Muscle of leg (tissue), 16 donors: Measurements from ENCODE around the gene NBPF11. TPM values are rescaled to one million over a fixed set of nuclear protein-coding genes. Genes with fewer than 3 reads are reported as not detected.
A peak's percentile ranks its signal among the peaks of the same experiment; 100 is the strongest.
"Not testable (repeated sequence)": the region's sequence is repeated elsewhere in the genome, so short reads cannot be mapped to it uniquely, and the experiment has no call there.

Experiments
- DNase-seq: peaks from one replicate; pipeline ENCODE4 v3.0.0; 2013
- H3K27ac ChIP-seq: one replicate; pipeline ENCODE4 v1.5.1; 2013; ENCODE audit warnings: mild to moderate bottlenecking, low read length, control low read depth
- H3K27me3 ChIP-seq: one replicate; pipeline ENCODE4 v1.6.1; 2013; ENCODE audit warnings: low read length; ENCODE audit not compliant: control insufficient read depth, insufficient read depth
- H3K36me3 ChIP-seq: one replicate; pipeline ENCODE4 v1.6.1; 2013; ENCODE audit warnings: low read length; ENCODE audit not compliant: control insufficient read depth, insufficient read depth
- H3K4me1 ChIP-seq: one replicate; pipeline ENCODE4 v1.6.1; 2013; ENCODE audit warnings: low read length; ENCODE audit not compliant: control insufficient read depth, insufficient read depth
- H3K4me3 ChIP-seq: one replicate; pipeline ENCODE4 v1.5.1; 2013; ENCODE audit warnings: low read length, control low read depth
- H3K9me3 ChIP-seq: replicated peaks from 2 replicates; pipeline ENCODE4 v1.6.1; 2013; ENCODE audit warnings: low read depth, low read length; ENCODE audit not compliant: control insufficient read depth
- WGBS: methylation state at CpG from one replicate; pipeline ENCODE4 v1.1.5; 2013; ENCODE audit warnings: missing lambda C conversion rate; ENCODE audit not compliant: insufficient coverage; 5-methylcytosine and 5-hydroxymethylcytosine counted together
- long read RNA-seq, 11 donors: transcript quantifications; one replicate each; lab custom pipeline, GENCODE V29; 2026
- polyA plus RNA-seq, 8 donors: library from polyadenylated mRNA; unstranded; fragments of 120-200 nt; gene quantifications; one replicate each; pipeline versions ENCODE4 v1.2.1 to v1.2.3, GENCODE V29; 2013; ENCODE audit warnings: inconsistent platforms in 1 of 8, low replicate concordance in 1 of 8; ENCODE audit not compliant: insufficient read length in 8 of 8, insufficient read depth in 1 of 8
- total RNA-seq: library from RNA; stranded (reverse); fragments of 120-200 nt; gene quantifications from one replicate; pipeline ENCODE4 v1.2.4, GENCODE V29; 2013

Gene NBPF11, protein sequence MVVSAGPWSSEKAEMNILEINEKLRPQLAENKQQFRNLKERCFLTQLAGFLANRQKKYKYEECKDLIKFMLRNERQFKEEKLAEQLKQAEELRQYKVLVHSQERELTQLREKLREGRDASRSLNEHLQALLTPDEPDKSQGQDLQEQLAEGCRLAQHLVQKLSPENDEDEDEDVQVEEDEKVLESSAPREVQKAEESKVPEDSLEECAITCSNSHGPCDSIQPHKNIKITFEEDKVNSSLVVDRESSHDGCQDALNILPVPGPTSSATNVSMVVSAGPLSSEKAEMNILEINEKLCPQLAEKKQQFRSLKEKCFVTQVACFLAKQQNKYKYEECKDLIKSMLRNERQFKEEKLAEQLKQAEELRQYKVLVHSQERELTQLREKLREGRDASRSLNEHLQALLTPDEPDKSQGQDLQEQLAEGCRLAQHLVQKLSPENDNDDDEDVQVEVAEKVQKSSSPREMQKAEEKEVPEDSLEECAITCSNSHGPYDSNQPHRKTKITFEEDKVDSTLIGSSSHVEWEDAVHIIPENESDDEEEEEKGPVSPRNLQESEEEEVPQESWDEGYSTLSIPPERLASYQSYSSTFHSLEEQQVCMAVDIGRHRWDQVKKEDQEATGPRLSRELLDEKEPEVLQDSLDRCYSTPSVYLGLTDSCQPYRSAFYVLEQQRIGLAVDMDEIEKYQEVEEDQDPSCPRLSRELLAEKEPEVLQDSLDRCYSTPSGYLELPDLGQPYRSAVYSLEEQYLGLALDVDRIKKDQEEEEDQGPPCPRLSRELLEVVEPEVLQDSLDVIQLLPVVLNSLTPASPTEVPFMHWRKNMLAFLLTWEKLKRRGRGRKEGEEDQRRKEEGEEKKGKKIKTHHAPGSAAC
- total RNA-seq (13.5 TPM), polyA plus RNA-seq (10 to 100 TPM; 13.3 to 25.6 (median 20.0) TPM)
- long read RNA-seq, donor 1 = 0 reads
- long read RNA-seq, donor 2 = 0 reads
- long read RNA-seq, donor 3, full-length matches to known transcripts = 1 of 1 reads
- long read RNA-seq, donor 3, partial matches to known transcripts = 0 of 1 reads
- long read RNA-seq, donor 3, other reads (novel, unspliced or antisense) = 0 of 1 reads
- long read RNA-seq, donor 4 = 0 reads
- long read RNA-seq, donor 5 = 0 reads
- long read RNA-seq, donor 6 = 0 reads
- long read RNA-seq, donor 7 = 0 reads
- long read RNA-seq, donor 8 = 0 reads
- long read RNA-seq, donor 9 = 0 reads
- long read RNA-seq, donor 10 = 0 reads
- long read RNA-seq, donor 11 = 0 reads

DNA sequence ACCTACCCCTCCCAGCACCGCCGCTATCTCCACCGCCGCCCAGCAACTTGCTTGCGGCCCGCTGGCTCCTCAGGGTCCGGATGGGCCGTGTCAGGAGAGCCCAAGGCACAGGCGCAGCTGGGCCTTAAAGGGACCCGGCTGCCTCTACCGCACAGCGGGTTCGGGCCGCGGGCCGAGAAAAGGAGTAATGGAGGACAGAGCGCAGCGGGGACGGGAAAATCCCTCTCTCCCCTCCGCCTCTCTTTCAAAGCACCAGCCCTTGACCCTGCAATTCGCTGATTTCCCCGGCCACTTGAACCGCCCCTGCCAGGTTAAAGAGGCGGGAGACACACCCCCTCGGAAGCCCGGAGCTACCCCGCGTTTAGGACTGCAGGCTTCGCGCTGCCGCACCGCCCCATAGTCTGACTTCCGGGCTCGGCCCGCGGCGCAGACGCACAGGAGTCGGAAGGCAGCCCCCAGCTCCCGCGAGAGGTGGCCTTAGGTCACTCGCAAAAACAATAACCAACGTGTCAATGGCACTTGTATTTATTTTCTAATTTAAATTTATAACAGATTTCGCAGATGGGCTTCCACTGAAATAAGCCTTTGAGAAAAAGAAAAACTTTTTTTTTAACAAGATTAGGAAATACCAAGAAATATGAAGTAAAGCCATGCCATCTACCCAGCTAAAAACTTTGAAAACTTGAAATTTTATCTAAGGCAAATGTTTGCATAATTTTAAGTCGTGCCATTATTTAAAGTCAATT lies at the start of gene NBPF11:
Gene NBPF11 (minus strand): TSS at position 371 of the 746 bp plus-strand sequence. CDS start 25,278 bp downstream, outside the sequence.
- not testable (repeated sequence) for H3K9me3 ChIP-seq, H3K36me3 ChIP-seq, H3K27me3 ChIP-seq, H3K4me1 ChIP-seq
- 0% methylated on average over 12 of the region's 45 CpGs for WGBS
- peak; percentile 90 for DNase-seq
- Histone ChIP-seq H3K27ac (peak within 1 kb of the TSS; percentile 82), H3K4me3 (peak within 1 kb of the TSS; percentile 57)

DNA sequence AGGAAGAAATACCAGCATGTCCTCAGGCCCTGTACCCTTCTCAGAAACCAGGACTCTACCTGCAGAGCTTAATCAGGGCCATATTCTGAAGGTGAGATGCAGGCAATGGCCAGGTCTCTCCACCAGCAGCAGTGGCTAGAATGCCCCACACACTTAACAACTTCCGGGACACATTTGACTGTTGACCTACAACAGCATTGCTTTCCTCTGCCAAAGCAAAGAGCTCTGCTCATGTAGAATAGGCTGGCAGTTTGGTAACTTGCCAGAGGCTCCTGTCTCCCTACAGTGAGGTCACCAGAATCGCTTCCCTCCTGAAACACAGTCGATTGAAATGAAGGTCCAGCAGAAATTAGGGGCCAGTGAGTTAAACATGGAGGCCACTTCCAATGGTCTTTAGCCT lies 45.3 kb upstream of the NBPF11 start:
- H3K4me1 ChIP-seq, H3K4me3 ChIP-seq, H3K36me3 ChIP-seq, H3K27ac ChIP-seq, H3K27me3 ChIP-seq, DNase-seq, H3K9me3 ChIP-seq: not testable (repeated sequence)
- no CpG with 5 or more reads among the region's 3 CpGs for whole genome bisulfite sequencing

DNA sequence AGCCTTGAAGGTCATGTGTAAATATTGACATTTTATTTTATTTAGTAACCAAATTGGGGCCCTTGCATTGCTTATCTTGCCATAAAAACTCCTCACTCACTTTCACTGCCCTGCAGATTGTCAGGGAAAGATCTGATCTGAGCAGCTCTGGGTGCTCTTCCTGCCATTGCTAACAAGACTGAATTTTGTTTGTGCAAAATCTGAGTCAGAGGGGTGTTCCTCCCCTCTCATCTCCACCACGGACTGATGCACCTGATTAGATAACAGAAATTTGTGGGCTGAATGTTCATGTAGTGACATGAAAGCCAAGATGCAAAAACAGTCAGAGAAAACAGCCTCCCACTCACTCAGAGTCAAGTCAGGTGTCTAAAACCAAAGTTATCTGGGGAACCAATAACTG lies 44.9 kb upstream of the NBPF11 start:
- H3K4me1 ChIP-seq, DNase-seq, H3K9me3 ChIP-seq, H3K4me3 ChIP-seq, H3K27me3 ChIP-seq, H3K27ac ChIP-seq, H3K36me3 ChIP-seq: not testable (repeated sequence)
- no CpG with 5 or more reads among the region's 1 CpG for WGBS

DNA sequence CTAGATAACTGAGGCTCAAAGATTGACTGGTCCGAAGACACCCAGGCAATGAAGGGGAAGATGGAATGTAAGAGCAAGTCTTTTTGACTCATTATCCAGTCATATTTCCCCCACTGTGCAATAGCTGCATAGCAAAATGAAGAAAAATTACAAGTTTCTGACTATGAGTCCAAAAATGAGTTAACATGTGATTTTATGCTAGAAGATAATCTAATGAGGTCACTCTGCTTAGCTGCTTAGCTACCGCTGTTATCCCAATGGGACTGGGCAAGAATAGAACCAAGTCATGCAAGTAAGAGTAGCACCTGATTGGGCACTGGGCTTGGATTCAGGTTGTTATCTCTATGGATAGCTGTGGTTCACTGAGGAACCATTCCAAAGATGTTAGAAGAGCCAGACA lies 43.0 kb upstream of the NBPF11 start:
- DNase-seq, H3K4me1 ChIP-seq, H3K36me3 ChIP-seq, H3K4me3 ChIP-seq, H3K27ac ChIP-seq, H3K27me3 ChIP-seq, H3K9me3 ChIP-seq: not testable (repeated sequence)
- WGBS = no CpG with 5 or more reads among the region's 2 CpGs

DNA sequence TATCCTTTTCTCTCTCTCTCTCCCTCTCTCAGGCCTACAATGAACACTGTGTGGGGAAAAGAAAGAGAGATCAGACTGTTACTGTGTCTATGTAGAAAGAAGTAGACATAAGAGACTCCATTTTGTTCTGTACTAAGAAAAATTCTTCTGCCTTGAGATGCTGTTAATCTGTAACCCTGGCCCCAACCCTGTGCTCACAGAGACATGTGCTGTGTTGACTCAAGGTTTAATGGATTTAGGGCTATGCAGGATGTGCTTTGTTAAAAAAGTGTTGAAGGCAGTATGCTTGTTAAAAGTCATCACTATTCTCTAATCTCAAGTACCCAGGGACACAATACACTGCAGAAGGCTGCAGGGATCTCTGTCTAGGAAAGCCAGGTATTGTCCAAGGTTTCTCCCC lies 36.7 kb upstream of the NBPF11 start:
- H3K27me3 ChIP-seq, H3K36me3 ChIP-seq, H3K4me3 ChIP-seq, H3K4me1 ChIP-seq, DNase-seq, H3K27ac ChIP-seq, H3K9me3 ChIP-seq: not testable (repeated sequence)

DNA sequence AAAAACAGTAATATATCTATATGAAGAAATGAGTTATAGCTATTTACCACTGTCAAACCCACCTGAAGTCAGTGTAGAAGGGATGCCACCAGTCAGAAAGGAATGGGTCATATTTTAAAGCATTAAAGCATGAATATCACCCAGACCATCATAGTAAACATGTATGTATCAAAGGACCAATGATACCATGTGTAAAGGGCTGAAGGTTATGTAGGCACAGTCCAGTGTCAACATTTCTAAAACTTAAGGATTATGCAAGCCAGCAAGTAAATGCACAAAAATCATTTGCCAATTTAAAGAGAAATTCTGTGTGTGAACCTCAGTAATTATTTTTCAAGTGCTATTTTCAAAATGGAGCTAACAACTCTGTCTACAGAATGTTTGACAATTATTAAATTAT lies 26.6 kb upstream of the NBPF11 start:
- H3K9me3 ChIP-seq, H3K36me3 ChIP-seq, H3K4me3 ChIP-seq, DNase-seq, H3K4me1 ChIP-seq, H3K27me3 ChIP-seq, H3K27ac ChIP-seq: not testable (repeated sequence)

DNA sequence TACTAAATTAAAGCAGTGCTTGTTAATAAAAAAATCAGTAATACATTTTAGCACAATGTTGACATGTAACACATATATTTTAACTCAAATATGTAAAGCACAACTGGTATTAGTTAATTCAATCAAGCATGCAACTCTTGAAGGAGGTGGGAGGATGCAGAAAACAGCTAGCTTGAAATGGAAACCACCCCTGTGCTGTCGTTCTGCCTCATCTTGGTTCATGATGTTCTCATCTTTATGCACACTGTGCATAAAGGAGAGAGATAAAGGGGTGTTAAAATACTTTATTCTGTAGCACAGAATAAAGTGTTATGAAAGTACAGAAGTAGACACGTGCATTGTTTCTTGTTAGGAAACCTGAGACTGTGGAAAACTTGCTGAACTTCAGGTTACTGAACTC lies 23.3 kb upstream of the NBPF11 start:
- not testable (repeated sequence) for H3K4me1 ChIP-seq

DNA sequence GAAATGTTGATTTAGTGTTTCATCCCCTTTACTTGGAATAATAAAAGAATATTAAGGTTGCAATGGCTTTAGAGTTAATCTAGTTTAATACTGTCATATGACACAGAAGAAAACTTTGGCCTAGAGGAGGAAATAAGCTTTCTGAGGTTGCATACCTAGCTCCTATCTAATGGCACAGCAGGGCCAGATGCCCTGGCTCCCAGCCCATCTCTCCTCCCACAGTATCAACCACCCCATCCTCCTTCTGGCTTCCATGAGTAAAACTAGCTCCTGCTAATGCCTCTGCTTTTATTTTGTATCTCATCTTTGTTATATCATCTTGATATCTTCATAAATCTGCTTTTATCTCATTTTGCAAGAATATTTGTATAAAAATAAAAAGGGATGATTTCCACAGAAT lies 19.9 kb upstream of the NBPF11 start:
- not testable (repeated sequence) for H3K36me3 ChIP-seq, DNase-seq, H3K27me3 ChIP-seq, H3K27ac ChIP-seq, H3K9me3 ChIP-seq, H3K4me3 ChIP-seq, H3K4me1 ChIP-seq

More for the DNA sequence above, 23.3 kb upstream of the NBPF11 start:
- H3K36me3 ChIP-seq, H3K4me3 ChIP-seq, H3K27me3 ChIP-seq, H3K27ac ChIP-seq, H3K9me3 ChIP-seq, DNase-seq: not testable (repeated sequence)
- WGBS = no CpG with 5 or more reads among the region's 2 CpGs

DNA sequence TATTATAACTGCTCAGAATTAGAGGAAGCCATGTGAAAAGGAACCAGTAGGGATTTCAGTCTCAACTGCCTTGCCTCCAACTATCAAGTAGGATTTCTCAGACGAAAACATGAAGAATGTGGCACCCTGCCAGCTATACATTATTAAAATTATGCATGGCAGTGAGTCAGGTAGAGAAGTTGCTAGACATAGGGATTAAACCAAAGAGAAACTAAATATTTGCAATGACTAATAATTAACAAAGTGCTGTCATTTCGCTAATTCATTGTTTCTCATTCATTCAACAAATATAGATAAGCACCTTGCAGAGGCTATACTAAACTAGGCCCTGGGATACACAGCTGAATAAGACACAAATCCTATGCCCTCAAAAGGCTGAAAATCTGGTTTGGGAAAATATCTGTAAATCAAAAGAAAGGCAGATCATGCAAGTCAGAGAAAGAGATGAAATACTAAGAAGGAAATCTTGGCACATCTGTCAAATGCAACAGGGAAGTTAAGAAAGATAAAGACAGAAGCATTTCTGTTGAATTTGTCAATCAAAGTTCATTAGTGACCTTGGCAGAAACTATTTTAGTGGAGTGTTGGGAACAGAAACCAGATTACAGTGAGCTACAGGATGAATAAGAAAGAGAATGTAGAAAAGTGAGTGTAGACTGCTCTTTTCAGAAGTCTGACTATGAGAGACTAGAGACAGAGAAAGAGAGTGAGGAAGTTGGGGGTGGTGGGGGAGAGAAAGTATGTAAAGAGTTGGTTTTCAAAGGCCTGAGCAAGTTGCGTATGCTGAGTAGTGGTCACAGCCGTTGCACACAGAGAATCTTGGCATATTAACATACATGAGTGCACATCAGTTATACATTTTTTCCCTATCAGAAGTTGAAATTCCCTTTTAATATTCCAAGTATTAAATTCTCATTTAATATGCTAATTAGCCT lies 14.7 kb upstream of the NBPF11 start:
- H3K36me3 ChIP-seq = no peaks in the 10 kb centered on the region
- H3K27ac ChIP-seq = no peak overlapping the region
- H3K9me3 ChIP-seq = no peaks in the 10 kb centered on the region
- no peak for DNase-seq
- WGBS = no CpG with 5 or more reads among the region's 4 CpGs
- peaks cover 9% of the 10 kb centered on the region for H3K27me3 ChIP-seq
- H3K4me1 ChIP-seq = no peaks in the 10 kb centered on the region
- no peak overlapping the region for H3K4me3 ChIP-seq
